ENCODE results near the gene KCND3.

GRCh38 chr1:111930356-111930755 is 59.1 kb downstream of the KCND3 start:
- TF ChIP-seq CTCF (IDR thresholded peaks at IDR 0.05) (no peak), POLR2A (IDR thresholded peaks at IDR 0.05) (no peak)
